NCI-H2107 (cell line): Measurements from ENCODE around the gene ID1.
"Not testable (repeated sequence)": the region's sequence is repeated elsewhere in the genome, so short reads cannot be mapped to it uniquely, and the experiment has no call there.

Experiments used
- DNase-seq: peaks from one replicate; lab custom pipeline; 2025; lab: John Stamatoyannopoulos, UW

ID1 gene

GRCh38 chr20:31602431-31602778 lies 2.7 kb upstream of the ID1 start:
- no peak for DNase-seq

- DNase-seq = no peak
These were observed 2.2 kb upstream of the ID1 start for GRCh38 chr20:31602779-31603441.

- DNase-seq = peak; percentile 72
These were observed 1.1 kb upstream of the ID1 start for GRCh38 chr20:31603822-31604566.

- no peak for DNase-seq
These were observed 490 bp upstream of the ID1 start for GRCh38 chr20:31604567-31605030.

- no peak for DNase-seq
These were observed 1.1 kb downstream of the ID1 start for GRCh38 chr20:31605902-31606803.

GRCh38 chr20:31606804-31607639 lies 1.9 kb downstream of the ID1 start:
- no peak for DNase-seq

GRCh38 chr20:31607640-31608250 lies 2.7 kb downstream of the ID1 start:
- DNase-seq = no peak

- peak; percentile 70 for DNase-seq
These were observed 3.3 kb downstream of the ID1 start for GRCh38 chr20:31608251-31608945.

GRCh38 chr20:31612271-31612640 lies 7.2 kb downstream of the ID1 start:
- not testable (repeated sequence) for DNase-seq

- DNase-seq = no peak
These were observed 10.3 kb downstream of the ID1 start for GRCh38 chr20:31615416-31615815.

GRCh38 chr20:31617432-31618104 lies 12.5 kb downstream of the ID1 start:
- DNase-seq = no peak

GRCh38 chr20:31620246-31620645 lies 15.2 kb downstream of the ID1 start:
- DNase-seq = no peak

GRCh38 chr20:31623123-31623505 lies 18.0 kb downstream of the ID1 start:
- not testable (repeated sequence) for DNase-seq

GRCh38 chr20:31626534-31626933 lies 21.4 kb downstream of the ID1 start:
- not testable (repeated sequence) for DNase-seq

GRCh38 chr20:31628057-31628456 lies 23.0 kb downstream of the ID1 start:
- DNase-seq = not testable (repeated sequence)

GRCh38 chr20:31630187-31630790 lies 25.2 kb downstream of the ID1 start:
- DNase-seq = no peak

GRCh38 chr20:31632548-31633338 lies 27.7 kb downstream of the ID1 start:
- DNase-seq = no peak

GRCh38 chr20:31633339-31633914 lies 28.3 kb downstream of the ID1 start:
- no peak for DNase-seq
